ENCODE data around the gene ZMYND15. TPM values are rescaled to one million over a fixed set of nuclear protein-coding genes. Genes with fewer than 3 reads are reported as not detected.

ZMYND15 gene
- total and polyA plus RNA-seq, 2 of the 13 experiments (the other 11 are each of a cell fraction or from before 2014, with no cell fraction given): 0.24 to 2.7 TPM

GRCh38 chr17:4788159-4788806 lies 48.6 kb downstream of the ZMYND15 start:
- POLR2A ChIA-PET: interaction anchor here (0.7 to 6.4 kb wide), 22 partner anchors 8 to 179 kb away, joined by 3 to 317 read pairs (median 8); partner anchors contain the start of genes ARRB2, MED11, MINK1 and PELP1
- Histone ChIP-seq H3K27ac (ENCODE audit: extremely low read length, insufficient read depth, low read length) (peak overlapping the region; percentile 96), H3K4me1 (ENCODE audit: insufficient read depth, low read length) (peaks cover 28% of the 10 kb centered on the region), H3K79me2 (ENCODE audit: insufficient read depth, low read length) (peaks cover 15% of the 10 kb centered on the region), H3K9me3 (ENCODE audit: low read length) (no peaks in the 10 kb centered on the region), H4K20me1 (ENCODE audit: insufficient read depth, low read length) (no peaks in the 10 kb centered on the region), H3K4me2 (ENCODE audit: low read depth, low read length) (peak overlapping the region; percentile 96), H3K36me3 (replicated peaks in 1 of 2; ENCODE audit: control insufficient read depth in 1 of 2, insufficient read depth in 2 of 2, low read length in 2 of 2) (peaks cover 0 to 3% of the 10 kb centered on the region in 2 experiments; a peak in 3 of 5 replicates), H3K9ac (ENCODE audit: insufficient read depth, low read depth, low read length) (peak overlapping the region; percentile 97), H3K4me3 (replicated peaks in 1 of 3; ENCODE audit: insufficient read depth in 1 of 3, low read depth in 2 of 3, low read length in 3 of 3) (peak overlapping the region; percentile 89 to 94 (median 91); a peak in 5 of 6 replicates), H3K27me3 (ENCODE audit: control insufficient read depth in 1 of 2, insufficient read depth in 2 of 2, low read length in 2 of 2) (no peaks in the 10 kb centered on the region; a peak in 1 of 5 replicates), H2AFZ (ENCODE audit: low read length) (no peak overlapping the region)
- FAIRE-seq (no peak), ATAC-seq (peak; percentile 51), DNase-seq (ENCODE audit: low spot score) (no peak)
- CTCF ChIA-PET (ENCODE audit: low intra/inter-chr PET ratio, low total read pairs): interaction anchor here (1.3 to 4.1 kb wide), 4 partner anchors 10 to 101 kb away, joined by 4 to 51 read pairs (median 7); partner anchors contain the start of gene MED11
- intact Hi-C loops (cut with micrococcal nuclease; ENCODE audit: unreplicated experiment): loop anchor here (1.0 to 2.0 kb wide), 3 partner anchors 29 to 78 kb away; partner anchors contain the start of genes ARRB2 and MED11
- TSS peak; percentile 78 for BruUV-seq (replicated peaks)
- whole genome bisulfite sequencing (ENCODE audit: low lambda C conversion rate): 3% methylated on average over 14 of the region's 14 CpGs
- in situ Hi-C loops (cut with HindIII; ENCODE audit: extremely low pct_ligation_motif_present, low pct_unique_long_range_greater_than_20kb): loop anchor here (10.0 kb wide), 1 partner anchor 53 kb away; the partner anchor contains the start of genes CXCL16, MED11 and ZMYND15
- TF ChIP-seq NFE2 (CRISPR knock-in tag; IDR thresholded peaks at IDR 0.05): no peak
- no peak for TF ChIP-seq FOXP4 (CRISPR knock-in tag; IDR thresholded peaks at IDR 0.05)
- TF ChIP-seq NKX3-1 (CRISPR knock-in tag; IDR thresholded peaks at IDR 0.05): peak; percentile 21; the same call in 1 of the 2 replicates
- no peak for TF ChIP-seq KDM5A (IDR thresholded peaks at IDR 0.05; ENCODE audit: borderline replicate concordance, low read length)
- 0 out of 2 replicates have a peak, but pooled peaks have one; percentile 51 for TF ChIP-seq STAT6 (CRISPR knock-in tag; IDR thresholded peaks at IDR 0.05; ENCODE audit: borderline replicate concordance)
- no peak for TF ChIP-seq TERF1 (CRISPR knock-in tag; IDR thresholded peaks at IDR 0.05)
- TF ChIP-seq GFI1 (CRISPR knock-in tag; IDR thresholded peaks at IDR 0.05; ENCODE audit: borderline replicate concordance): no peak
- no peak for TF ChIP-seq USF2 (IDR thresholded peaks at IDR 0.05; ENCODE audit: low read depth, low read length)
- no peak for TF ChIP-seq USF2 (CRISPR knock-in tag; IDR thresholded peaks at IDR 0.05; ENCODE audit: borderline replicate concordance)
- TF ChIP-seq ZNF33A (CRISPR knock-in tag; IDR thresholded peaks at IDR 0.05; ENCODE audit: borderline replicate concordance): no peak
- peak; percentile 80 for TF ChIP-seq ZMYM2 (CRISPR knock-in tag; IDR thresholded peaks at IDR 0.05)
- no peak for TF ChIP-seq CTCF (CRISPR knock-in tag; IDR thresholded peaks at IDR 0.05)
